Measurements from ENCODE around the gene ARX. TPM values are rescaled to one million over a fixed set of nuclear protein-coding genes. Genes with fewer than 3 reads are reported as not detected.

Gene ARX
- total RNA-seq, 1 donor from 2014 or later = not detected

DNA sequence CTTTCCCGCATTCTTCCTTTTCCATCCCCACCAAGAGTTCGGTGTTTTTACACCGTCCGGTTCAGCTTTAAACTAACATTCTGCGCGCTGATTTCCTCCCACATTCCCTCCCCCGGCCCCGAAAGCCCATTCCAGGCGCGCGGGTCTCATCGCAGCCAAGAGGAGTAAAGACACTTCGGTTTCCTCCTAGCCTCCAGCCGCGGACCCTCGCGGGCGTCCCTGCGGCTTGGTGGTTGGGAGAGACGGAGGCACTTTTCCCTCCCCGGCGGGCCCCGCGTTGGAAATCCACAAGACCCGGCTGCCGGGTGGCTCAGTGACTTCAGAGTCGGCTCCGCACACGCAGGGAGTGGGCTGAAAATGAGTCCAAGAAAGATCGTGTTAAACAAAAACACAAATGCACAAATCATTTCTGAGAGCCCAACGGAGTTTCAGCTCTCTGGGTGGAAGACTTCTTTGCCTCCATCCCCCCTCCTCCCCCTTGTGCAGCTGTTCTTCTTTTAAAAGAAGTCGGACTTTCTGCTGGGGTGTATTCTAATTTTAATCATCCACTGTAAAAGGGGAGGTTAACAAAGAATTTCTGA, 2.0 kb upstream of the ARX start:
- Histone ChIP-seq H4K20me1 (ENCODE audit: insufficient read depth, low read length) (no peaks in the 10 kb centered on the region), H3K9me3 (ENCODE audit: insufficient read depth, low read depth, low read length) (no peaks in the 10 kb centered on the region), H2AFZ (ENCODE audit: low read depth, low read length) (no peak overlapping the region), H3K36me3 (ENCODE audit: insufficient read depth, low read length) (no peaks in the 10 kb centered on the region), H3K4me1 (ENCODE audit: insufficient read depth, low read length) (peaks cover 2% of the 10 kb centered on the region), H3K79me2 (ENCODE audit: insufficient read depth, low read length) (no peaks in the 10 kb centered on the region), H3K4me3 (ENCODE audit: insufficient read depth, low read depth, low read length) (no peak overlapping the region), H3K27ac (ENCODE audit: low read depth, low read length) (no peak overlapping the region), H3K9ac (ENCODE audit: low read length) (peak overlapping the region; percentile 23), H3K27me3 (ENCODE audit: insufficient read depth, low read length) (peaks cover 76% of the 10 kb centered on the region), H3K4me2 (ENCODE audit: low read length) (peak overlapping the region; percentile 60)
- no peak overlapping the region for H3K27ac Mint-ChIP-seq (ENCODE audit: unreplicated experiment)
- peaks cover 2% of the 10 kb centered on the region for H3K9me3 Mint-ChIP-seq (ENCODE audit: unreplicated experiment)
- H3K4me1 Mint-ChIP-seq (ENCODE audit: low read depth, unreplicated experiment) = peaks cover 2% of the 10 kb centered on the region
- H3K36me3 Mint-ChIP-seq (ENCODE audit: low read depth, unreplicated experiment) = peaks cover 3% of the 10 kb centered on the region
- DNase-seq (ENCODE audit: low read depth) (no peak), FAIRE-seq (no peak)
- H3K4me3 Mint-ChIP-seq (ENCODE audit: unreplicated experiment) = no peak overlapping the region
- H3K27me3 Mint-ChIP-seq (ENCODE audit: low read depth, unreplicated experiment) = peaks cover 61% of the 10 kb centered on the region
- TF ChIP-seq EZH2 (IDR thresholded peaks at IDR 0.05; ENCODE audit: insufficient read depth, low read length) = peak; percentile 91
- no peak for TF ChIP-seq CTCF (IDR thresholded peaks at IDR 0.05; ENCODE audit: insufficient read depth, low read depth, low read length)

GRCh38 chrX:25016938-25017598, 1.3 kb upstream of the ARX start:
- Histone ChIP-seq H3K79me2 (ENCODE audit: insufficient read depth, low read length) (no peaks in the 10 kb centered on the region), H3K36me3 (ENCODE audit: insufficient read depth, low read length) (no peaks in the 10 kb centered on the region), H3K4me2 (ENCODE audit: low read length) (peak overlapping the region; percentile 60), H3K9ac (ENCODE audit: low read length) (peak overlapping the region; percentile 23), H3K4me1 (ENCODE audit: insufficient read depth, low read length) (peaks cover 2% of the 10 kb centered on the region), H3K4me3 (ENCODE audit: insufficient read depth, low read depth, low read length) (no peak overlapping the region), H3K27me3 (ENCODE audit: insufficient read depth, low read length) (peaks cover 74% of the 10 kb centered on the region), H2AFZ (ENCODE audit: low read depth, low read length) (no peak overlapping the region), H3K9me3 (ENCODE audit: insufficient read depth, low read depth, low read length) (no peaks in the 10 kb centered on the region), H4K20me1 (ENCODE audit: insufficient read depth, low read length) (no peaks in the 10 kb centered on the region), H3K27ac (ENCODE audit: low read depth, low read length) (no peak overlapping the region)
- DNase-seq (ENCODE audit: low read depth) (no peak), FAIRE-seq (peak; percentile 20)
- TF ChIP-seq CTCF (IDR thresholded peaks at IDR 0.05; ENCODE audit: insufficient read depth, low read depth, low read length) = no peak
- no peak for TF ChIP-seq EZH2 (IDR thresholded peaks at IDR 0.05; ENCODE audit: insufficient read depth, low read length)
- Mint-ChIP-seq H3K4me3 (ENCODE audit: unreplicated experiment) (no peak overlapping the region), H3K4me1 (ENCODE audit: low read depth, unreplicated experiment) (peaks cover 2% of the 10 kb centered on the region), H3K36me3 (ENCODE audit: low read depth, unreplicated experiment) (peaks cover 3% of the 10 kb centered on the region), H3K27me3 (ENCODE audit: low read depth, unreplicated experiment) (peaks cover 61% of the 10 kb centered on the region), H3K9me3 (ENCODE audit: unreplicated experiment) (peaks cover 2% of the 10 kb centered on the region), H3K27ac (ENCODE audit: unreplicated experiment) (no peak overlapping the region)

GRCh38 chrX:25016361-25016671, 551 bp upstream of the ARX start:
- DNase-seq (ENCODE audit: low read depth) = no peak
- Mint-ChIP-seq H3K36me3 (ENCODE audit: low read depth, unreplicated experiment) (no peaks in the 10 kb centered on the region), H3K4me1 (ENCODE audit: low read depth, unreplicated experiment) (peaks cover 2% of the 10 kb centered on the region), H3K9me3 (ENCODE audit: unreplicated experiment) (peaks cover 2% of the 10 kb centered on the region), H3K27me3 (ENCODE audit: low read depth, unreplicated experiment) (peaks cover 55% of the 10 kb centered on the region), H3K27ac (ENCODE audit: unreplicated experiment) (no peak overlapping the region), H3K4me3 (ENCODE audit: unreplicated experiment) (no peak overlapping the region)
- TF ChIP-seq CTCF (IDR thresholded peaks at IDR 0.05; ENCODE audit: insufficient read depth, low read depth, low read length) = no peak
- no peak for TF ChIP-seq EZH2 (IDR thresholded peaks at IDR 0.05; ENCODE audit: insufficient read depth, low read length)
- no peaks in the 10 kb centered on the region for H3K79me2 ChIP-seq (ENCODE audit: insufficient read depth, low read length)
- no peak overlapping the region for H2AFZ ChIP-seq (ENCODE audit: low read depth, low read length)
- H3K27ac ChIP-seq (ENCODE audit: low read depth, low read length) = no peak overlapping the region
- no peak overlapping the region for H3K4me3 ChIP-seq (ENCODE audit: insufficient read depth, low read depth, low read length)
- H4K20me1 ChIP-seq (ENCODE audit: insufficient read depth, low read length) = no peaks in the 10 kb centered on the region
- H3K9ac ChIP-seq (ENCODE audit: low read length) = no peak overlapping the region
- no peaks in the 10 kb centered on the region for H3K9me3 ChIP-seq (ENCODE audit: insufficient read depth, low read depth, low read length)
- peaks cover 74% of the 10 kb centered on the region for H3K27me3 ChIP-seq (ENCODE audit: insufficient read depth, low read length)
- no peaks in the 10 kb centered on the region for H3K36me3 ChIP-seq (ENCODE audit: insufficient read depth, low read length)
- H3K4me2 ChIP-seq (ENCODE audit: low read length) = no peak overlapping the region
- H3K4me1 ChIP-seq (ENCODE audit: insufficient read depth, low read length) = peaks cover 2% of the 10 kb centered on the region
- FAIRE-seq = no peak
